HepG2 (cell line): ENCODE data around the gene CA9. TPM values are rescaled to one million over a fixed set of nuclear protein-coding genes. Genes with fewer than 3 reads are reported as not detected.
"Not testable (repeated sequence)": the region's sequence is repeated elsewhere in the genome, so short reads cannot be mapped to it uniquely, and the experiment has no call there.

Source experiments
- ATAC-seq: fragments of 200-7000 bp; cut with Tn5 transposase; 3 replicates; pipeline ENCODE4 v1.9.1; 2020; ENCODE audit warnings: mild to moderate bottlenecking, moderate library complexity
- BruUV-seq: library from RNA; stranded (reverse); fragments of 400-500 nt; replicated peaks from 2 replicates; lab custom pipeline; 2021; lab: Mats Ljungman, UMichigan
- CTCF ChIA-PET: fragments of 300-600 bp; formaldehyde crosslinking; extraction: SDS; loops from one replicate; lab custom pipeline; 2021; ENCODE audit warnings: low total read pairs, inconsistent platforms, low intra/inter-chr PET ratio; lab: Yijun Ruan, JAX
- POLR2A ChIA-PET: fragments of 350-600 bp; sonication (Branson Sonifier 250); formaldehyde crosslinking; loops from one replicate; lab custom pipeline; 2020; ENCODE audit warnings: antibody characterized with exemption, inconsistent platforms; lab: Yijun Ruan, JAX
- DNase-seq: peaks from one replicate; pipeline ENCODE4 v3.0.0-alpha.2; 2015; ENCODE audit warnings: low spot score
- FAIRE-seq: peaks from 3 replicates; lab custom pipeline; 2011; peaks lifted over from hg19 to GRCh38; lab: Jason Lieb, UNC
- H2AFZ ChIP-seq: one replicate; pipeline ENCODE4 v1.6.1; 2011; ENCODE audit warnings: low read length, inconsistent platforms
- H3K27ac ChIP-seq: fragments of 300-600 bp; 3 replicates; pipeline ENCODE4 v1.8.0; 2011; ENCODE audit warnings: mixed run types, mild to moderate bottlenecking, mixed read lengths, low read length, inconsistent platforms; ENCODE audit not compliant: insufficient read depth; ENCODE audit errors: extremely low read length
- H3K27me3 ChIP-seq, 2 experiments: fragments of 200-600 bp in 1 of 2; 2 replicates in 1 of 2; 3 replicates in 1 of 2; pipeline versions ENCODE4 v1.6.0 to v1.8.0; 2011; ENCODE audit warnings: low read length in 2 of 2, mild to moderate bottlenecking in 2 of 2, moderate library complexity in 2 of 2, inconsistent platforms in 1 of 2; ENCODE audit not compliant: insufficient read depth in 2 of 2, control insufficient read depth in 1 of 2
- H3K36me3 ChIP-seq, 2 experiments: fragments of 200-600 bp in 1 of 2; replicated peaks in 1 of 2; 2 replicates in 1 of 2; 3 replicates in 1 of 2; pipeline versions ENCODE4 v1.5.1 to v1.8.0; 2011; ENCODE audit warnings: low read length in 2 of 2, inconsistent platforms in 1 of 2; ENCODE audit not compliant: insufficient read depth in 2 of 2, control insufficient read depth in 1 of 2
- H3K4me1 ChIP-seq: 2 replicates; pipeline ENCODE4 v1.5.1; 2012; ENCODE audit warnings: low read length, inconsistent platforms; ENCODE audit not compliant: insufficient read depth
- H3K4me2 ChIP-seq: 2 replicates; pipeline ENCODE4 v1.6.0; 2011; ENCODE audit warnings: low read depth, low read length, inconsistent platforms
- H3K4me3 ChIP-seq, 3 experiments: fragments of 200-600 bp in 1 of 3; sonication (generic), shearing (Covaris generic) in 1 of 3; replicated peaks in 1 of 3; 2 replicates each; pipeline ENCODE4 v1.5.1; 2011 to 2016; ENCODE audit warnings: low read length in 3 of 3, inconsistent platforms in 2 of 3, low read depth in 2 of 3, mild to moderate bottlenecking in 2 of 3, control low read depth in 1 of 3, mixed read lengths in 1 of 3; ENCODE audit not compliant: insufficient read depth in 1 of 3
- H3K79me2 ChIP-seq: one replicate; pipeline ENCODE4 v1.6.1; 2011; ENCODE audit warnings: low read length, inconsistent platforms; ENCODE audit not compliant: insufficient read depth
- H3K9ac ChIP-seq: 2 replicates; pipeline ENCODE4 v1.6.0; 2011; ENCODE audit warnings: mild to moderate bottlenecking, low read depth, low read length, inconsistent platforms; ENCODE audit not compliant: insufficient read depth
- H3K9me3 ChIP-seq: 2 replicates; pipeline ENCODE4 v1.5.1; 2012; ENCODE audit warnings: mild to moderate bottlenecking, low read length
- H4K20me1 ChIP-seq: 2 replicates; pipeline ENCODE4 v1.6.0; 2011; ENCODE audit warnings: inconsistent platforms, mild to moderate bottlenecking, low read length, moderate library complexity; ENCODE audit not compliant: insufficient read depth
- AHDC1 ChIP-seq: sonication (generic); formaldehyde crosslinking; IDR thresholded peaks from 2 replicates; pipeline ENCODE4 v1.5.1; 2020; ENCODE audit warnings: mild to moderate bottlenecking, missing genetic modification reagents, borderline replicate concordance
- NRL ChIP-seq: sonication (generic); formaldehyde crosslinking; IDR thresholded peaks from 2 replicates; pipeline ENCODE4 v1.5.0; 2020; ENCODE audit warnings: missing genetic modification reagents, mild to moderate bottlenecking, moderate library complexity, borderline replicate concordance
- PAXIP1 ChIP-seq: sonication (generic); formaldehyde crosslinking; conservative IDR thresholded peaks from 2 replicates; pipeline ENCODE4 v1.4.0; 2020; ENCODE audit warnings: mild to moderate bottlenecking, missing genetic modification reagents, moderate library complexity
- PHF21A ChIP-seq: sonication (generic); formaldehyde crosslinking; IDR thresholded peaks from 2 replicates; pipeline ENCODE4 v1.5.0; 2020; ENCODE audit warnings: mild to moderate bottlenecking, missing genetic modification reagents
- ZNF317 ChIP-seq: sonication (generic); formaldehyde crosslinking; IDR thresholded peaks from 2 replicates; pipeline ENCODE4 v1.5.0; 2020; ENCODE audit warnings: mild to moderate bottlenecking, missing genetic modification reagents
- WGBS: methylation state at CpG from one replicate; pipeline ENCODE4 v1.1.6; 2017; ENCODE audit warnings: low lambda C conversion rate; 5-methylcytosine and 5-hydroxymethylcytosine counted together
- in situ Hi-C: cut with HindIII; loops from 2 replicates; pipeline ENCODE4 v1.10.0; 2017; ENCODE audit warnings: low pct_unique_long_range_greater_than_20kb; ENCODE audit not compliant: extremely low pct_ligation_motif_present
- intact Hi-C: fragments of 100-400 bp; cut with micrococcal nuclease; formaldehyde crosslinking; loops from one replicate; pipeline ENCODE4 v1.10.0; 2022; ENCODE audit not compliant: unreplicated experiment
- polyA plus RNA-seq, 8 experiments: library from polyadenylated mRNA; depleted of rRNA in 3 of 8; stranded (reverse) in 7 of 8; unstranded in 1 of 8; fragments of >200 nt; fragmentation: Illumina TruSeq in 4 of 8; extraction: Trizol in 4 of 8; gene quantifications; 2 replicates each; pipeline versions ENCODE4 v1.2.1 to v1.2.3, GENCODE V29; 2011 to 2016; ENCODE audit warnings: low read depth in 4 of 8, missing spikeins in 1 of 8, mixed read lengths in 1 of 8; ENCODE audit not compliant: insufficient read depth in 1 of 8
- total RNA-seq, 5 experiments: library from RNA; depleted of rRNA; stranded (reverse); fragments of >200 nt; fragmentation: Illumina TruSeq; extraction: Trizol; gene quantifications; 2 replicates each; pipeline ENCODE4 v1.2.3, GENCODE V29; 2016; ENCODE audit warnings: low read depth in 1 of 5

CA9 gene
- total and polyA plus RNA-seq, 2 of the 13 experiments (the other 11 are each of a cell fraction or from before 2014, with no cell fraction given) = 0.13 to 152 TPM

- no peak for TF ChIP-seq PAXIP1 (CRISPR knock-in tag)
These were observed 30.7 kb upstream of the CA9 start (continued) for GRCh38 chr9:35643046-35643445.

- H4K20me1 ChIP-seq, in situ Hi-C loops, BruUV-seq, H3K9me3 ChIP-seq, H3K79me2 ChIP-seq, ATAC-seq, FAIRE-seq, H3K36me3 ChIP-seq, DNase-seq, H2AFZ ChIP-seq: not testable (repeated sequence)
- ChIA-PET POLR2A (interaction anchor here (0.7 to 5.4 kb wide), 13 partner anchors 11 to 156 kb away, joined by 3 to 41 read pairs (median 4); partner anchors contain the start of genes ARHGEF39, CCDC107, GBA2 and RGP1), CTCF (interaction anchor here (1.9 kb wide), 1 partner anchor 12 kb away, joined by 8 read pairs; the partner anchor contains the start of genes CCDC107 and RMRP)
- Histone ChIP-seq H3K9ac (peak overlapping the region; percentile 60), H3K27me3 (peaks cover 2 to 22% of the 10 kb centered on the region in 2 experiments; a peak in 3 of 5 replicates), H3K4me3 (peak overlapping the region; percentile 70 to 83 (median 72)), H3K4me1 (peaks cover 45% of the 10 kb centered on the region), H3K27ac (peak overlapping the region; percentile 67), H3K4me2 (peak overlapping the region; percentile 79)
- WGBS = 25% methylated on average over 3 of the region's 10 CpGs
- TF ChIP-seq ZNF317 (CRISPR knock-in tag) = 0 out of 2 replicates have a peak, but pooled peaks have one; percentile 6
- 0 out of 2 replicates have a peak, but pooled peaks have one; percentile 4 for TF ChIP-seq AHDC1
- TF ChIP-seq PHF21A (CRISPR knock-in tag) = 0 out of 2 replicates have a peak, but pooled peaks have one; percentile 41
- 0 out of 2 replicates have a peak, but pooled peaks have one; percentile 8 for TF ChIP-seq NRL (CRISPR knock-in tag)
- intact Hi-C loops = loop anchor here (1.0 to 10.0 kb wide), 4 partner anchors 12 to 239 kb away; no protein-coding TSS in a partner anchor
These were observed 28.0 kb upstream of the CA9 start for GRCh38 chr9:35645736-35646135.
